Measurements from ENCODE around the gene PACS1. TPM values are rescaled to one million over a fixed set of nuclear protein-coding genes. Genes with fewer than 3 reads are reported as not detected.

The PACS1 gene
- polyA plus RNA-seq, 1 donor (not counting 4 experiments of a cell fraction or from before 2014, with no cell fraction given): 14.9 TPM

GRCh38 chr11:66154109-66154508, 84.0 kb downstream of the PACS1 start:
- Histone ChIP-seq H3K4me2 (ENCODE audit: control insufficient read depth, extremely low read depth, insufficient read depth, low read depth, low read length) (no peak overlapping the region), H3K9me3 (ENCODE audit: control insufficient read depth, low read depth, low read length) (no peaks in the 10 kb centered on the region), H3K27me3 (ENCODE audit: control insufficient read depth, extremely low read depth, insufficient read depth, low read length) (no peaks in the 10 kb centered on the region), H3K4me1 (ENCODE audit: control insufficient read depth, extremely low read depth, insufficient read depth, low read length) (peaks cover 2% of the 10 kb centered on the region), H3K4me3 (ENCODE audit: control insufficient read depth in 2 of 3, extremely low read depth in 1 of 3, insufficient read depth in 2 of 3, low read depth in 1 of 3, low read length in 3 of 3) (no peak overlapping the region), H4K20me1 (ENCODE audit: control insufficient read depth, extremely low read depth, insufficient read depth, low read length) (no peaks in the 10 kb centered on the region), H2AFZ (ENCODE audit: control insufficient read depth, low read length) (no peak overlapping the region), H3K9ac (ENCODE audit: control insufficient read depth, extremely low read depth, insufficient read depth, low read length) (no peak overlapping the region), H3K79me2 (ENCODE audit: control insufficient read depth, insufficient read depth, low read length) (no peaks in the 10 kb centered on the region), H3K27ac (ENCODE audit: control insufficient read depth, insufficient read depth, low read length) (no peak overlapping the region), H3K9me1 (ENCODE audit: control insufficient read depth, extremely low read depth, insufficient read depth, low read length) (no peaks in the 10 kb centered on the region), H3K36me3 (ENCODE audit: control insufficient read depth in 2 of 2, extremely low read depth in 1 of 2, insufficient read depth in 2 of 2, low read length in 2 of 2) (no peaks in the 10 kb centered on the region)
- DNase-seq (ENCODE audit: low read depth, low spot score): no peak
- no peak for TF ChIP-seq CTCF (optimal IDR thresholded peaks at IDR 0.05 in 1 of 3, IDR thresholded peaks at IDR 0.05 in 1 of 3, conservative IDR thresholded peaks at IDR 0.05 in 1 of 3; ENCODE audit: extremely low read depth in 1 of 3, insufficient read depth in 2 of 3, low read length in 3 of 3)
- no peak for TF ChIP-seq EZH2 (IDR thresholded peaks at IDR 0.05; ENCODE audit: low read length)
- FAIRE-seq: no peak
- dilution Hi-C loops (cut with MboI; ENCODE audit: extremely low pct_ligation_motif_present, low sequenced_read_pairs): no loop called here

DNA sequence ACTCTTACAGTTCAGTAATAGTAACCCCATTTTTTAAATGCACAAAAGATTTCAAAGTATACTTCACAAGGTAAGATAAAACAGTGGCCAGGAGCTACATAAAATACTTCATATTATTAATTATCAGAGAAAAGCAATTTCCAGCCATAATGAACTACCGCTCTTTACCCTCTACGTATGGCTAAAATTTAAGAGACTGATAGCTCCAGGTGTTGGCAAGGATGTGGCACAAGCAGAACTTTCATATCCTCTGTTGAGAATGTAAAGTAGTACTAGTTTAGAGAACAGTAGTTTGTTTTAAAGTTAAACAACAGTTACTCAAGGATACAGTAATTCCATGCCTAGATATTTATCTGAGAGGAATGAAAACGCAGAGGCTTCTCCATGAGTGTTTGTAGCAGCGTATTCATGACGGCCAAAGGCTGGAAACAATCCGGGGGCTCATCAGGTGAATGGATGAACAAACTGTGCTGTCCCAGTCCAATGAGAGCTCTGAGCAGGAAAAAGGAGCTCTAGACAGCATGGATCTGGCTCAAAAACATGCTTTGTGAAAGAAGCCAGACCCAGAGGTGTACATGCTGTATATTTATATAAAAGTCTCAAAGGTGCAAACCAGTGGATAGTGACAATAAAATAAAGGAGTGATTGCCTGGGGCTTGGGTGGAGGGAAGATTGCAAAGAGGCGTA, 85.5 kb downstream of the PACS1 start:
- Histone ChIP-seq H3K4me2 (ENCODE audit: control insufficient read depth, extremely low read depth, insufficient read depth, low read depth, low read length) (no peak overlapping the region), H3K9ac (ENCODE audit: control insufficient read depth, extremely low read depth, insufficient read depth, low read length) (no peak overlapping the region), H4K20me1 (ENCODE audit: control insufficient read depth, extremely low read depth, insufficient read depth, low read length) (no peaks in the 10 kb centered on the region), H3K27ac (ENCODE audit: control insufficient read depth, insufficient read depth, low read length) (no peak overlapping the region), H3K79me2 (ENCODE audit: control insufficient read depth, insufficient read depth, low read length) (no peaks in the 10 kb centered on the region), H3K4me3 (ENCODE audit: control insufficient read depth in 2 of 3, extremely low read depth in 1 of 3, insufficient read depth in 2 of 3, low read depth in 1 of 3, low read length in 3 of 3) (no peak overlapping the region), H2AFZ (ENCODE audit: control insufficient read depth, low read length) (no peak overlapping the region), H3K9me1 (ENCODE audit: control insufficient read depth, extremely low read depth, insufficient read depth, low read length) (no peaks in the 10 kb centered on the region), H3K4me1 (ENCODE audit: control insufficient read depth, extremely low read depth, insufficient read depth, low read length) (peaks cover 2% of the 10 kb centered on the region), H3K9me3 (ENCODE audit: control insufficient read depth, low read depth, low read length) (no peaks in the 10 kb centered on the region), H3K27me3 (ENCODE audit: control insufficient read depth, extremely low read depth, insufficient read depth, low read length) (no peaks in the 10 kb centered on the region), H3K36me3 (ENCODE audit: control insufficient read depth in 2 of 2, extremely low read depth in 1 of 2, insufficient read depth in 2 of 2, low read length in 2 of 2) (no peaks in the 10 kb centered on the region)
- no peak for DNase-seq (ENCODE audit: low read depth, low spot score)
- dilution Hi-C loops (cut with MboI; ENCODE audit: extremely low pct_ligation_motif_present, low sequenced_read_pairs): no loop called here
- no peak for FAIRE-seq
- TF ChIP-seq EZH2 (IDR thresholded peaks at IDR 0.05; ENCODE audit: low read length): no peak
- no peak for TF ChIP-seq CTCF (optimal IDR thresholded peaks at IDR 0.05 in 1 of 3, IDR thresholded peaks at IDR 0.05 in 1 of 3, conservative IDR thresholded peaks at IDR 0.05 in 1 of 3; ENCODE audit: extremely low read depth in 1 of 3, insufficient read depth in 2 of 3, low read length in 3 of 3)
